Lower leg skin (tissue), 4 donors: ENCODE data around the gene CUL3. TPM values are rescaled to one million over a fixed set of nuclear protein-coding genes. Genes with fewer than 3 reads are reported as not detected.

Experiments
- DNase-seq, 2 donors: peaks; one replicate each; pipeline ENCODE4 v3.0.0-alpha.2; 2019; ENCODE audit warnings: low spot score in 2 of 2
- H3K4me3 ChIP-seq: fragments of 200-600 bp; sonication (generic); 2 replicates; pipeline ENCODE4 v1.5.1; 2017; ENCODE audit warnings: mild to moderate bottlenecking, low read depth; ENCODE audit not compliant: poor library complexity, severe bottlenecking
- CTCF ChIP-seq, 3 donors: fragments of 450-650 bp; IDR thresholded peaks; one replicate each; pipeline ENCODE4 v1.5.1; 2016; ENCODE audit warnings: antibody characterized with exemption in 3 of 3, mild to moderate bottlenecking in 3 of 3, moderate library complexity in 2 of 3
- POLR2A ChIP-seq, 2 donors: fragments of 450-650 bp; IDR thresholded peaks; one replicate each; pipeline ENCODE4 v1.6.1; 2016 to 2017; ENCODE audit warnings: antibody characterized with exemption in 2 of 2, mild to moderate bottlenecking in 1 of 2, moderate library complexity in 1 of 2
- WGBS, 2 donors: methylation state at CpG; one replicate each; pipeline ENCODE4 v1.1.5; 2018; 5-methylcytosine and 5-hydroxymethylcytosine counted together
- intact Hi-C: fragments of 100-400 bp; cut with DNase I; formaldehyde crosslinking; loops from one replicate; pipeline ENCODE4 v1.15.0; 2023; ENCODE audit warnings: low total_unique reads
- total RNA-seq, 4 donors: library from RNA; depleted of rRNA; stranded (reverse); fragments of >200 nt; gene quantifications; one replicate each; pipeline ENCODE4 v1.1.0, GENCODE V29; 2016

Gene CUL3
- total RNA-seq, 4 donors from 2014 or later, result 66.0 to 105 (median 82.6) TPM

GRCh38 chr2:224574423-224575084 lies 10.6 kb downstream of the CUL3 start:
- H3K4me3 ChIP-seq, result no peak overlapping the region
- 29 to 35% methylated on average over 3 of the region's 3 CpGs for WGBS, 2 donors
- TF ChIP-seq CTCF (IDR thresholded peaks at IDR 0.05) (no peak), POLR2A (IDR thresholded peaks at IDR 0.05) (no peak)
- intact Hi-C loops, result loop anchor here (10.0 kb wide), 1 partner anchor 1690 kb away; no protein-coding TSS in a partner anchor
- no peak for DNase-seq

- WGBS, 2 donors, result 90 to 91% methylated on average over 1 of the region's 1 CpG
- H3K4me3 ChIP-seq, result no peak overlapping the region
- intact Hi-C loops, result loop anchor here (10.0 kb wide), 1 partner anchor 1691 kb away; no protein-coding TSS in a partner anchor
- no peak for DNase-seq
- TF ChIP-seq CTCF (IDR thresholded peaks at IDR 0.05), result no peak
- no peak for TF ChIP-seq POLR2A (IDR thresholded peaks at IDR 0.05)
These were observed 11.4 kb downstream of the CUL3 start for GRCh38 chr2:224573724-224574123.

- no peak for DNase-seq
- intact Hi-C loops, result loop anchor here (10.0 kb wide), 1 partner anchor 1692 kb away; no protein-coding TSS in a partner anchor
- WGBS, 2 donors, result 83 to 89% methylated on average over 4 of the region's 4 CpGs
- TF ChIP-seq POLR2A (IDR thresholded peaks at IDR 0.05) (no peak), CTCF (IDR thresholded peaks at IDR 0.05) (no peak)
- no peak overlapping the region for H3K4me3 ChIP-seq
These were observed 12.8 kb downstream of the CUL3 start for GRCh38 chr2:224572338-224572737.

GRCh38 chr2:224570328-224570993 lies 14.7 kb downstream of the CUL3 start:
- TF ChIP-seq CTCF (IDR thresholded peaks at IDR 0.05), result no peak
- TF ChIP-seq POLR2A (IDR thresholded peaks at IDR 0.05), result no peak
- WGBS, 2 donors, result 48 to 51% methylated on average over 4 of the region's 4 CpGs
- no peak for DNase-seq
- intact Hi-C loops, result loop anchor here (10.0 kb wide), 1 partner anchor 1694 kb away; no protein-coding TSS in a partner anchor
- H3K4me3 ChIP-seq, result no peak overlapping the region

- no peak for DNase-seq
- intact Hi-C loops, result loop anchor here (10.0 kb wide), 1 partner anchor 1695 kb away; no protein-coding TSS in a partner anchor
- H3K4me3 ChIP-seq, result no peak overlapping the region
- TF ChIP-seq POLR2A (IDR thresholded peaks at IDR 0.05) (no peak), CTCF (IDR thresholded peaks at IDR 0.05) (no peak)
These were observed 15.5 kb downstream of the CUL3 start for GRCh38 chr2:224569654-224570053.
